Hepatocyte (in vitro differentiated cells): ENCODE measurements around the gene MRPL3.

Source experiments
- CTCF ChIP-seq: fragments of 200-600 bp; sonication (generic); IDR thresholded peaks from 2 replicates; pipeline ENCODE4 v1.5.1; 2016; ENCODE audit warnings: antibody characterized with exemption, mild to moderate bottlenecking; ENCODE audit not compliant: poor library complexity
- EZH2 ChIP-seq: fragments of 200-600 bp; sonication (generic); IDR thresholded peaks from 2 replicates; pipeline ENCODE4 v1.6.1; 2016; ENCODE audit warnings: antibody characterized with exemption, mild to moderate bottlenecking, borderline replicate concordance
- EZH2phosphoT487 ChIP-seq: fragments of 200-600 bp; sonication (generic); IDR thresholded peaks from one replicate; pipeline ENCODE4 v1.6.1; 2018; ENCODE audit warnings: antibody characterized with exemption, mild to moderate bottlenecking, low read depth, moderate library complexity; ENCODE audit not compliant: unreplicated experiment, severe bottlenecking

DNA sequence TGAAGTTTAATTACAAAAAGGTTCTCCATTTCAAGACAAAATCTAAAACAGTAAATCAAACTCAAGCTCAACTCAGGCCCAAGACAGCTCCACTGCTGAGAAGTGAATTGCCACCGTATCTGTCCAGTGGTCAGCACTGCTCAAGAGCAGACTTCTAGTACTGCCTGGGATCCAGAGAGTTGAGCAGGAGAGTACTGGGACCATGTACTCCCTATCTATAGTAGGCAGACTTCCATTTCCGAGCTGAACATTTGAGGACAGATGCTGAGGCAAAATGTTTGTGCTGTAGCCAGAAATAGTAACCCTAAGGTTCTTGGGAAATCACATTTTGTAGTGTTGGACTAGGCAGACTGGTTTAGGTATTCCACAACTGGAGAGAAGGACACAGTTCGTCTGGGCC lies 44.1 kb downstream of the MRPL3 start:
- TF ChIP-seq CTCF (no peak), EZH2phosphoT487 (no peak), EZH2 (no peak)
